Uterus (tissue), 2 donors: ENCODE data around the gene FHIP1B.

Experiments used
- POLR2A ChIP-seq, 2 donors: fragments of 450-650 bp; IDR thresholded peaks; one replicate each; pipeline ENCODE4 v1.6.1; 2016; ENCODE audit warnings: antibody characterized with exemption in 2 of 2, mild to moderate bottlenecking in 1 of 2, moderate library complexity in 1 of 2
- TF ChIP-seq, protein P1 (sequence below), 4 experiments: fragments of 200-600 bp in 2 of 4; fragments of 450-650 bp in 2 of 4; sonication (generic) in 2 of 4; IDR thresholded peaks; one replicate each; pipeline ENCODE4 v1.5.1; 2016 to 2019; ENCODE audit warnings: antibody characterized with exemption in 4 of 4, mild to moderate bottlenecking in 2 of 4, moderate library complexity in 1 of 4

GRCh38 chr11:6223854-6224253, 10.6 kb downstream of the FHIP1B start:
- TF ChIP-seq, protein P1, sequence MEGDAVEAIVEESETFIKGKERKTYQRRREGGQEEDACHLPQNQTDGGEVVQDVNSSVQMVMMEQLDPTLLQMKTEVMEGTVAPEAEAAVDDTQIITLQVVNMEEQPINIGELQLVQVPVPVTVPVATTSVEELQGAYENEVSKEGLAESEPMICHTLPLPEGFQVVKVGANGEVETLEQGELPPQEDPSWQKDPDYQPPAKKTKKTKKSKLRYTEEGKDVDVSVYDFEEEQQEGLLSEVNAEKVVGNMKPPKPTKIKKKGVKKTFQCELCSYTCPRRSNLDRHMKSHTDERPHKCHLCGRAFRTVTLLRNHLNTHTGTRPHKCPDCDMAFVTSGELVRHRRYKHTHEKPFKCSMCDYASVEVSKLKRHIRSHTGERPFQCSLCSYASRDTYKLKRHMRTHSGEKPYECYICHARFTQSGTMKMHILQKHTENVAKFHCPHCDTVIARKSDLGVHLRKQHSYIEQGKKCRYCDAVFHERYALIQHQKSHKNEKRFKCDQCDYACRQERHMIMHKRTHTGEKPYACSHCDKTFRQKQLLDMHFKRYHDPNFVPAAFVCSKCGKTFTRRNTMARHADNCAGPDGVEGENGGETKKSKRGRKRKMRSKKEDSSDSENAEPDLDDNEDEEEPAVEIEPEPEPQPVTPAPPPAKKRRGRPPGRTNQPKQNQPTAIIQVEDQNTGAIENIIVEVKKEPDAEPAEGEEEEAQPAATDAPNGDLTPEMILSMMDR (IDR thresholded peaks at IDR 0.05) = no peak
- no peak for TF ChIP-seq POLR2A (IDR thresholded peaks at IDR 0.05)
